K562 treated with DMSO at 1 percent for 4 hours (cell line): ENCODE results near the gene RAB5IF. TPM values are rescaled to one million over a fixed set of nuclear protein-coding genes. Genes with fewer than 3 reads are reported as not detected.

Source experiments
- total RNA-seq: library from RNA; unstranded; fragments of 300-600 nt; gene quantifications from 2 replicates; pipeline ENCODE4 v1.2.3, GENCODE V29; 2022; ENCODE audit not compliant: insufficient read depth

The RAB5IF gene, protein sequence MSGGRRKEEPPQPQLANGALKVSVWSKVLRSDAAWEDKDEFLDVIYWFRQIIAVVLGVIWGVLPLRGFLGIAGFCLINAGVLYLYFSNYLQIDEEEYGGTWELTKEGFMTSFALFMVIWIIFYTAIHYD
- 136 and 143 TPM in 2 replicates for total RNA-seq

DNA sequence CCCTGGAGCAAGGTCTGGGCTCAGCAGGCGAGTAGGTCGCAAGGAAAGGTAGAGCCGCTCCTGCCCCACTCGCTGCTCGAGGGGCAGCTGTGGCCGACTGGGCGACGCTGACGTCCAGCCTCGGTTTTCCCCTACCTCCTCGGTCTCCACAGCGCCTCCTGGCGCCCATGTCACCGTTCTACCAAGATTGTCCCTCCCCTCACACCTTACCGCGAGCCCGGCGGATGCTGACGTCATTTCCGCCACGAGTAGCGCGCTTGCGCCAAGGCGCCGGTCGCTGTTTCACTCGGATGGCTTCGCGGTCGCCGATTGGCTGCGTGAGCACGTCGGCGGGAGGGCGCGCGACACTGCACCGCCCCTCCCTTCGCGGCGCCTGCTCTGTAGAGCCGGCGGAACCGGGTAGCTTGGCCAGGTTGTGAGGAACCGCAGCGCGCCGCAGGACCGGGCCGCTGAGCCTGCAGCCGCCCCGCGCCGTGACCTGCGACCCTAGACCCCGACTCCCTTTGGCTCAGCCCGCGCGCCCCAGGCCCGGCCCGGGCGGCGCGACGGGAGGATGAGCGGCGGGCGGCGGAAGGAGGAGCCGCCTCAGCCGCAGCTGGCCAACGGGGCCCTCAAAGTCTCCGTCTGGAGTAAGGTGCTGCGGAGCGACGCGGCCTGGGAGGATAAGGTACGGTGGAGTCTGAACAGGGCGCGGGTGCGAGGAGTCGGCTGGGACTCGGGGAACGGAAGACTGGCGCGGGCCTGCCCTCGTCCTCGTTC is at the start of gene RAB5IF:
TSS of gene RAB5IF (plus strand) at position 381 of the 759 bp plus-strand sequence. CDS start at position 554, 173 bp downstream.

DNA sequence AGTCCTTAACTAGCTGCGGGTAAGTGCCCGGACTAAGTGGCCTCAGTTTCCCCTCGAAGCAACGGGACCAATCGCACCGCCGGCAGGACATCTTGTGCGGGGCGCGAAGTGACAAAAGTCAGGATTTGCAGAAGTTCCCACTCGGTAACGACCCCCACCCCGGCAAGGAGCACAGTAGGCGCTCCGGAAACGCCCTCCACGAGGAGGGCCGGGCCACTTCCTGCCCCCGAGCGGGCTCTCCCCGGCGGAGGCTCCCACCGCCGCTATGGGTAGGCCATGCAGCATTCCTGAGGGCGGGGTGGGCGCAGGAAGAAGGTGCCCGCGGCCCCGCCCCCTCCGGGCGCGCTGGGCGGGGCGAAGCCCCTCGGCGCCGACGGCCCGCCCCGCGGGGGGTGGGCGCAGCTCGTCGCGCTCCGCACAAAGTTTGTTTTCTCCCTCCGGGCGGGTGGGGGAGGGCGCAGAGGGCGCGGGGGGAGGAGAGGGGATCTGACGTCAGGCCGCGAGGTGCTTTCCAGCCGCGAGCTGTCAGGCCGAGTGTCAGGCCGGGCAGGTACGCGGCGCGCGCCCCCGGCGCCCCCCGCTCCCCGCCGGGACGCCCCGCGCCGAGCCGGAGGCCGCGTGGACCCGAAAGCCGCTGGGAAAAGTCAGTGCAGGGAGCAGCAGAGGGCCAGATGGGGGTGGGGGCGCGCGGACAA is 32.3 kb upstream of the RAB5IF start, which contains the start of gene TGIF2:
TSS of gene TGIF2 (plus strand) at position 495 of the 695 bp plus-strand sequence. CDS start 5,178 bp downstream, outside the sequence.

DNA sequence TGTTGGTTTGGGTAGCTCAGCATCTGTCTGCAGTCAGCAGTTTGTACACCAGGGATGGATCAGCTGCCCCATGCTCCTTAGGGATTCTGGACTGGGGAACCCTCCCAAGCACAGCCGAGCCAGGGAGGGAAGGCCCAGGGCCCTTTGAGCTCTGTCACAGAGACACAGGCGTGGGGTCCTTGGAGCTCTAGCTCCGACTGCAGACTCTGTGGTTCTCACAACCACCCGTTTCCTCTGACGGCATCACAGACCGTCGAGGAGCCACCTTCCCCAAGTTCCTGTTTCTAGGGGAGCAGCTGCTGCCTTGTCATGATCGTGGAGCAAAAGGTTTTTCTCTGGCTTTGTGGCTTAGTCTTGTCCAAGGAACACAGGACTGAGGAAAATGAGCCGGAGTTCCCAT is 40.4 kb downstream of the RAB5IF start, which contains the start of gene SLA2:
TSS of gene SLA2 (minus strand) at position 199 of the 400 bp plus-strand sequence. CDS start 4,861 bp downstream, outside the sequence.

Other genes starting within 250 kb of the RAB5IF start
- gene MYL9, start 64.3 kb upstream of the RAB5IF start, total RNA-seq, result 7.8 and 8.6 TPM in 2 replicates
- 3.0 and 3.8 TPM in 2 replicates for gene TGIF2, start 32.2 kb upstream of the RAB5IF start, total RNA-seq
- not detected in 2 replicates for gene SLA2, start 40.4 kb downstream of the RAB5IF start, total RNA-seq
- 15.5 and 18.6 TPM in 2 replicates for gene NDRG3, start 140.3 kb downstream of the RAB5IF start, total RNA-seq
- gene DSN1, start 168.0 kb downstream of the RAB5IF start, total RNA-seq, result 16.7 and 25.5 TPM in 2 replicates